AG04450 (cell line): Measurements from ENCODE around the gene MAVS. TPM values are rescaled to one million over a fixed set of nuclear protein-coding genes. Genes with fewer than 3 reads are reported as not detected.
"Not testable (repeated sequence)": the region's sequence is repeated elsewhere in the genome, so short reads cannot be mapped to it uniquely, and the experiment has no call there.

Experiments used
- CTCF ChIA-PET: fragments of 300-600, 350-600 bp; formaldehyde crosslinking; extraction: SDS; loops from one replicate; lab custom pipeline; 2022; ENCODE audit warnings: antibody characterized with exemption, inconsistent platforms; lab: Charles Lee
- POLR2A ChIA-PET: fragments of 350-600 bp; formaldehyde crosslinking; extraction: SDS; loops from one replicate; lab custom pipeline; 2021; ENCODE audit warnings: antibody characterized with exemption, inconsistent platforms; lab: Yijun Ruan, JAX
- DNase-seq: peaks from one replicate; pipeline ENCODE4 v3.0.0-alpha.2; 2011; ENCODE audit warnings: low read depth, low spot score
- H3K27ac ChIP-seq: one replicate; pipeline ENCODE4 v1.5.1; 2012; ENCODE audit warnings: low read depth, low read length, control low read depth
- H3K27me3 ChIP-seq: one replicate; pipeline ENCODE4 v1.6.0; 2012; ENCODE audit warnings: low read length; ENCODE audit not compliant: control insufficient read depth, insufficient read depth
- H3K4me3 ChIP-seq: 2 replicates; pipeline ENCODE4 v1.5.1; 2011; ENCODE audit warnings: mild to moderate bottlenecking, low read depth, low read length, control low read depth
- H3K9me3 ChIP-seq: 2 replicates; pipeline ENCODE4 v1.5.1; 2012; ENCODE audit warnings: low read length; ENCODE audit not compliant: control insufficient read depth, insufficient read depth
- polyA plus RNA-seq: library from polyadenylated mRNA; depleted of rRNA; stranded (reverse); fragments of >200 nt; gene quantifications from 2 replicates; pipeline ENCODE4 v1.2.3, GENCODE V29; 2011
- TF ChIP-seq, protein P1 (sequence below): IDR thresholded peaks from 2 replicates; pipeline ENCODE4 v1.5.1; 2011; ENCODE audit warnings: low read depth, low read length, control low read depth, inconsistent platforms

The MAVS gene
- polyA plus RNA-seq, 1 experiment: 16.4 TPM

- ChIA-PET POLR2A (interaction anchor here (1.8 kb wide), 1 partner anchor 110 kb away, joined by 5 read pairs; no protein-coding TSS in a partner anchor), CTCF (no interaction called here)
- H3K27ac ChIP-seq: peak overlapping the region; percentile 31
Observed at GRCh38 chr20:3902446-3902845, 55.8 kb downstream of the MAVS start.

DNA sequence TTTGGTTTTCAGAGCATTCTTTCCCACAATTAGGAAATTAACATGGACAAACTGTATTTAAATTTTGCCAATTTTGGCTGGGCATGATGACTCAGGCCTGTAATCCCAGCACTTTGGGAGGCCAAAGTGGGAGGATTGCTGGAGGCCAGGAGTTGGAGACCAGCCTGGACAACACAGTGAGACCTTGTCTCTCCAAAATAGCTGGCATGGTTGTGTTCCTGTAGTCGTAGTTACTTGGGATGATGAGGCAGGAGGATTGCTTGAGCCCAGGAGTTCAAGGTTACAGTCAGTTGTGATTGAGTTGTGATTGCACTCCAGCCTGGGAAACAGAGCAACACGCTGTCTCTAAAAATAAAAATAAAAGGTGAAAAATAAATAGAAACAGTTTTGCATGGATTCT lies 57.6 kb downstream of the MAVS start:
- TF ChIP-seq, protein P1, sequence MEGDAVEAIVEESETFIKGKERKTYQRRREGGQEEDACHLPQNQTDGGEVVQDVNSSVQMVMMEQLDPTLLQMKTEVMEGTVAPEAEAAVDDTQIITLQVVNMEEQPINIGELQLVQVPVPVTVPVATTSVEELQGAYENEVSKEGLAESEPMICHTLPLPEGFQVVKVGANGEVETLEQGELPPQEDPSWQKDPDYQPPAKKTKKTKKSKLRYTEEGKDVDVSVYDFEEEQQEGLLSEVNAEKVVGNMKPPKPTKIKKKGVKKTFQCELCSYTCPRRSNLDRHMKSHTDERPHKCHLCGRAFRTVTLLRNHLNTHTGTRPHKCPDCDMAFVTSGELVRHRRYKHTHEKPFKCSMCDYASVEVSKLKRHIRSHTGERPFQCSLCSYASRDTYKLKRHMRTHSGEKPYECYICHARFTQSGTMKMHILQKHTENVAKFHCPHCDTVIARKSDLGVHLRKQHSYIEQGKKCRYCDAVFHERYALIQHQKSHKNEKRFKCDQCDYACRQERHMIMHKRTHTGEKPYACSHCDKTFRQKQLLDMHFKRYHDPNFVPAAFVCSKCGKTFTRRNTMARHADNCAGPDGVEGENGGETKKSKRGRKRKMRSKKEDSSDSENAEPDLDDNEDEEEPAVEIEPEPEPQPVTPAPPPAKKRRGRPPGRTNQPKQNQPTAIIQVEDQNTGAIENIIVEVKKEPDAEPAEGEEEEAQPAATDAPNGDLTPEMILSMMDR: no peak
- Histone ChIP-seq H3K4me3 (no peak overlapping the region), H3K27ac (no peak overlapping the region), H3K9me3 (no peaks in the 10 kb centered on the region), H3K27me3 (no peaks in the 10 kb centered on the region)
- POLR2A ChIA-PET: interaction anchor here (0.7 kb wide), 1 partner anchor 15 kb away, joined by 3 read pairs; no protein-coding TSS in a partner anchor
- CTCF ChIA-PET: no interaction called here
- DNase-seq: no peak

More at GRCh38 chr20:3902446-3902845, 55.8 kb downstream of the MAVS start:
- no peak for DNase-seq
- TF ChIP-seq, protein P1: no peak
- Histone ChIP-seq H3K27me3 (no peaks in the 10 kb centered on the region), H3K4me3 (no peak overlapping the region), H3K9me3 (no peaks in the 10 kb centered on the region)

GRCh38 chr20:3904857-3905256 lies 58.2 kb downstream of the MAVS start:
- ChIA-PET POLR2A (interaction anchor here (0.6 kb wide), 1 partner anchor 12 kb away, joined by 3 read pairs; no protein-coding TSS in a partner anchor), CTCF (no interaction called here)
- Histone ChIP-seq H3K4me3 (no peak overlapping the region), H3K27me3 (no peaks in the 10 kb centered on the region), H3K27ac (peak overlapping the region; percentile 11), H3K9me3 (no peaks in the 10 kb centered on the region)
- TF ChIP-seq, protein P1: no peak
- DNase-seq: no peak

GRCh38 chr20:3906744-3907721 lies 60.4 kb downstream of the MAVS start:
- H3K27ac ChIP-seq, H3K4me3 ChIP-seq, POLR2A ChIA-PET, CTCF ChIA-PET, H3K9me3 ChIP-seq, H3K27me3 ChIP-seq, DNase-seq: not testable (repeated sequence)

DNA sequence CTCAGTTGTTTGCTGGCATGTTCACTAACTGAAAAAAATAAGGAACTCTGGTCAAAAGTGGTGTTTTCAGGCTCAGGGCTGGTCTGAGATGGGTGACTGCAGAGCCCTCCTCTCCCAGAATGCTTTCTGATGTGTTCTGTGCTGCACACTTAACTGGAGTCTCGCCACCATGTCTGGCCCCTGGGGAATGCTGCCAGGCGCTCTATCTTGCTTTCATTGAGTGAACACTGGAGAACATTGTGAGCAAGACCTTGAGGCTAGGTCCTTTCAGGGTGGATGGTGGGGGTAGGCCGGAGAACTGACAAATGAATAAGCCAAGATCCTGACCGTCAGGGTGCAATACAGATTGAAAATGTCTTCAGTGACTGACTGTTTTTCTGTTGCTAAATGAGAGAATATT lies 62.0 kb downstream of the MAVS start:
- Histone ChIP-seq H3K27me3 (no peaks in the 10 kb centered on the region), H3K27ac (no peak overlapping the region), H3K4me3 (no peak overlapping the region), H3K9me3 (no peaks in the 10 kb centered on the region)
- ChIA-PET POLR2A (no interaction called here), CTCF (no interaction called here)
- TF ChIP-seq, protein P1: no peak
- DNase-seq: no peak
